Measurements from ENCODE around the gene ARSJ.
"Not testable (repeated sequence)": the region's sequence is repeated elsewhere in the genome, so short reads cannot be mapped to it uniquely, and the experiment has no call there.

ARSJ gene

DNA sequence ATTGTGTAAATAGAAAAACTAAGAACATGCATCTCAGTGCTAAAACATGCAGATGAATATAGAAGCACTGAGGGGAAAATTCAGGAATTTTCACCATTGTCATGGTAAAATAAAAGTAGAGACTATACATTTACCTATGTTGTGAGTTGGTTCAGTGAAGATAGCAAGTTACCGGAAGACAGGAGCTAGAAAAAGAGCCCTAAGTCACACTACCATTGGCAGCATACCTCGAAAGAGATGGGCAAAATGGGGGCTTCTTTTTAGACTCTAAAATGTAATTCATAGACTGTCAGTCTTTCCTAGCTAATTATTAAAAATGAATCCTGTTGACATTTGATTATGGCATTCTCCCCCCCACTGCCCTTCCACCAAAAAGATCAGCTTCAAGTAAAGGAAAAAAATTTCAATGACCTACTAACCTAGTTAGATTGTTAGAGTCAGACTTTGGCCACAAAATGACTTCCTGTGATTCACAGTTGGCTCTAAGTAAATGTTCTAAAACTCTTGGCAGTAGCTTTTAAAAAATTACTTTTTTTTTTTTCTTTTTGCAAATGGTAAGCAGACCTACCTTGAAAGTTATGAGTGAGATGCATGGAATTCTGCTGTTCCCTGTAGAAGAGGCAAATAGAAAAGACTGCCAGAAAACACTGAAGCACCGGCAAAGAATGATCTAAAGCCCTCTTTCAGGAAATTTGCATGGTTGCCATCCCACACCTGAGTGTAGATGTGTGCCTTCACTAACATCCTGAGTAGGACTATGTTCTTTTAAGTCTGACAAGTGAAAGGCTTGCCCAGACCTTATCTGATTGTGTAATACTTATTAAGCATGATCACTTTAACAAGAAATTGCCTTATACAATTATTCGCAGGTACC is 26.4 kb upstream of the ARSJ start:
- peak; percentile 70 to 83 for DNase-seq (ENCODE audit: low read depth in 2 of 2)
- no peak overlapping the region for H3K4me3 ChIP-seq (replicated peaks in 1 of 2; ENCODE audit: low read depth in 2 of 2, low read length in 2 of 2)

DNA sequence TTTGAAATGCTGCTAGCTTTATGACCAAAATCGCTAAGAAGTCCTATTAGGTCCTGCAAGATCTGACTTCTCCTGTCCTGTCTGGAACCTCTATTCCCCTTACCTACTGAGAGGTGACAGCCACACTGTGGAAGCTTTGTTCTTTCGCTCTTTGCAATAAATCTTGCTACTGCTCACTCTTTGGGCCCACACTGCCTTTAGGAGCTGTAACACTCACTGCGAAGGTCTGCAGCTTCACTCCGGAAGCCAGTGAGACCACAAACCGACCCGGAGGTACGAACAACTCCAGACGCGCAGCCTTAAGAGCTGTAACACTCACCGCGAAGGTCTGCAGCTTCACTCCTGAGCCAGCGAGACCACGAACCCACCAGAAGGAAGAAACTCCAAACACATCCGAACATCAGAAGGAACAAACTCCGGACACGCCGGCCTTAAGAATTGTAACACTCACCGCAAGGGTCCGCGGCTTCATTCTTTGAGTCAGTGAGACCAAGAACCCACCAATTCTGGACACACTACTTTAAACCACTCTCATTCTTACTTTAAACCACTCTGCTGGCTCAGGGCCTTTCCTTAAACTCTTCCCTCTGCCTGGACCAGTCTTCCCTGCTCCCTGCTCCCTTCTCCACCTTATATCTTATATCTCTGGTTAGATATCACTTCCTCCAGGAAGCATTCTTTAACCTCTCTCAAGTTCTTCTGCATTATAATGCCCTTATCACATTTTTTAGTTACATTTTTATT is 25.2 kb upstream of the ARSJ start:
- DNase-seq (ENCODE audit: low read depth in 2 of 2); H3K4me3 ChIP-seq (replicated peaks in 1 of 2; ENCODE audit: low read depth in 2 of 2, low read length in 2 of 2): not testable (repeated sequence)

More for the DNA sequence above, 26.4 kb upstream of the ARSJ start:
- TF ChIP-seq, protein P1, sequence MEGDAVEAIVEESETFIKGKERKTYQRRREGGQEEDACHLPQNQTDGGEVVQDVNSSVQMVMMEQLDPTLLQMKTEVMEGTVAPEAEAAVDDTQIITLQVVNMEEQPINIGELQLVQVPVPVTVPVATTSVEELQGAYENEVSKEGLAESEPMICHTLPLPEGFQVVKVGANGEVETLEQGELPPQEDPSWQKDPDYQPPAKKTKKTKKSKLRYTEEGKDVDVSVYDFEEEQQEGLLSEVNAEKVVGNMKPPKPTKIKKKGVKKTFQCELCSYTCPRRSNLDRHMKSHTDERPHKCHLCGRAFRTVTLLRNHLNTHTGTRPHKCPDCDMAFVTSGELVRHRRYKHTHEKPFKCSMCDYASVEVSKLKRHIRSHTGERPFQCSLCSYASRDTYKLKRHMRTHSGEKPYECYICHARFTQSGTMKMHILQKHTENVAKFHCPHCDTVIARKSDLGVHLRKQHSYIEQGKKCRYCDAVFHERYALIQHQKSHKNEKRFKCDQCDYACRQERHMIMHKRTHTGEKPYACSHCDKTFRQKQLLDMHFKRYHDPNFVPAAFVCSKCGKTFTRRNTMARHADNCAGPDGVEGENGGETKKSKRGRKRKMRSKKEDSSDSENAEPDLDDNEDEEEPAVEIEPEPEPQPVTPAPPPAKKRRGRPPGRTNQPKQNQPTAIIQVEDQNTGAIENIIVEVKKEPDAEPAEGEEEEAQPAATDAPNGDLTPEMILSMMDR (IDR thresholded peaks at IDR 0.05; ENCODE audit: low read depth, low read length), result no peak

DNA sequence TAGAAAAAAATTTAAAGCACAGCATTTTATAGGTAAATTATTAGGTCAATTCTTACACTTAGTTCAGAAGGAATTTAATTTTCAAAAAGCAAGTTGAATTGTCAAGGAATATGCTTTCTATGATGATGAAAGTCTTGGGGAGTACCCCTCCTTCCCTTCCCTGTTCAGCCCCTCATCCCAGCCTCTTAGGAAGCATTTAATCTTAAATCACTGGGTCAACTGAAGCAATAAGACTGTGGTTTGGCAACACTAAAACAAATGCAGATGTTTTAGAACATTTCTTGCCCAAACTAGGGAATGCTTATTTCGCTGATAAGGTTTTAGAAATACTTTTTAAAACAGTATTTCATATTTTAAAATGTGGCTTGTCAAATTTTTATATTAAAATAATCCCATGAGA is 19.1 kb upstream of the ARSJ start:
- TF ChIP-seq, protein P1 (IDR thresholded peaks at IDR 0.05; ENCODE audit: low read depth, low read length), result no peak
- H3K4me3 ChIP-seq (replicated peaks in 1 of 2; ENCODE audit: low read depth in 2 of 2, low read length in 2 of 2), result no peak overlapping the region
- peak in 1 of 2 donors; percentile 75 for DNase-seq (ENCODE audit: low read depth in 2 of 2)

DNA sequence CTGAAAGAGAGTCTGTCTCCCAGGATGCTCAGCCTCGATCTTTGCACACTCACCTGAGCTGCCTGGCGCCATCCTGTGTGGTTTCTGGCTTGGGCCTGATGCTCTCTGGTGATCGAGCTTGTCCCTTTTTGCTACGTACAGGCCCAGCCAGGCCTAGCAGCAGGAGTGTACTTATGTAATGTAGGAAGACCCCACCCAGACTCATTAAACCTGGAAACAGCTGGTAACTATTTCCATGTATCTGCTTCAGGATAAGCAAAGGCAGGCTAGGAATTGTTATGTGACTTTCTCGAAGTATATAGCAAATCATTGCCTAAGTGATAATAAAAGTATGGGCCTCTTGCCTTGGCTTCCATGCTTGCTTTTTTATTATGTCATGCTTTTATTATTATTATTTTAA is 18.6 kb upstream of the ARSJ start:
- TF ChIP-seq, protein P1 (IDR thresholded peaks at IDR 0.05; ENCODE audit: low read depth, low read length), result no peak
- no peak overlapping the region for H3K4me3 ChIP-seq (replicated peaks in 1 of 2; ENCODE audit: low read depth in 2 of 2, low read length in 2 of 2)
- no peak for DNase-seq (ENCODE audit: low read depth in 2 of 2)

DNA sequence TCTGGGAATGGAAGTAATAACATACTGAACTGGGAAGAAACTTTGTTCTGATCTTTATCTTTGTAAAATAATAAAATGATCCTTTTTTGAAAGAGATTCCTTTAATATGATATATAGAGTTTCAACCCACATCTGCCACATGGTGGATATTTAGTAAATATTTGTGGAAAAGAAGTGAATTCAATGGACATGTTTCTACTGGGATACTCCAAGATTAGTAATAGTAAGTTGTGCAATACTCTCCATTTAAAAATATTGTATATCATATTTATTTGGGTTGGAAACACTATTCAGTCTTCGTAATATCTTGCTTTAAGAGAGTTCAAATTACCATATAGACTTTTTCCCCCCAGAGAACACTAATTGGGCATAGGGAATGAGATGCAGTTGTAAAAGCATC is 17.8 kb upstream of the ARSJ start:
- TF ChIP-seq, protein P1 (IDR thresholded peaks at IDR 0.05; ENCODE audit: low read depth, low read length), result no peak
- no peak overlapping the region for H3K4me3 ChIP-seq (replicated peaks in 1 of 2; ENCODE audit: low read depth in 2 of 2, low read length in 2 of 2)
- DNase-seq (ENCODE audit: low read depth in 2 of 2), result no peak

DNA sequence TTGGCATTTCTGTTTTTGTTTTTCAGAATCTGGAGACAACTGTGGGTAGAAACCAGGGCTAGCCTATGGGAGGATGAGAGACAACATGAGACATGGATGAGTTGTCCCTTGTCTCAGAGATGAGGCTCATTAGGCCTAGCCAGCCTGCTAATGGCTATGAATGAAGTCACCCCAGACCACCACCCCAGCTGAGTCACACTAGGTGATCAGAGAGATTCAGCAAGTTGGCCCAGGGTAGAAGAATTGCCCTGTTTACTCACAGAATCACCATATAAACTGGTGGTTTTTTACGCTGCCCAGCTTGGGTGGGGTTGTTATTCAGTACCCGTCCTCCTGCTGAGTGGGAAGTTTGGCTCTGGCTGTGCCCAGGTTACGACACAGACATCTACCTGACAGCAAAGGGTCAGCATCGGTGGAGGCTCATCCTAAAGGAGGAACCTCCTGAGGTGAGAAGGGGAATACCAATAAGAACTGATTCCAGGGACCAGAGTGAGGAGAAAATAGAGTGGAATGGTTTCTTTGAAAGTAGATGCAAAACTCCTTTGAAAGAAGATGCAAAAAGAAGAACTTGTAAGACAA is 17.2 kb upstream of the ARSJ start:
- no peak overlapping the region for H3K4me3 ChIP-seq (replicated peaks in 1 of 2; ENCODE audit: low read depth in 2 of 2, low read length in 2 of 2)
- DNase-seq (ENCODE audit: low read depth in 2 of 2), result peak in 1 of 2 donors; percentile 68
- TF ChIP-seq, protein P1 (IDR thresholded peaks at IDR 0.05; ENCODE audit: low read depth, low read length), result no peak

DNA sequence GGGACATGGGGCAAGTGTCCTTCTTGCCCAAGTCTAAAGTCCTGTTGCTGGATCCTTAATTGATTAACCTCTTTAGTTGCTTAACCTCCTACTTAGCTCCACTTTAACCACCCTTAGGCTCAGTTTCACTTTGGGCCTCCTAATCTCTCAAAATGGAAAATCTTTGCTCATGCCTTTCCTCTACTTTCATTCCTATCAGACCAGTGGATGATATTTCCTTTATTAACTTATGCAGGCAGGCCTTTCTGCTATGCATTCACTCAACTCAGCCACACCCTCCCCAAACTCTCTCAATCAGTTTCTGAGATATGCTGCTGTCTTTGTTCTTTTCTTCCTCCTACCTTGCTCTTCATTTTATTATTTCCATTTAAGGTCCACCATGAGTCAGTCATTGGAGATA is 14.4 kb upstream of the ARSJ start:
- DNase-seq (ENCODE audit: low read depth in 2 of 2), result no peak
- TF ChIP-seq, protein P1 (IDR thresholded peaks at IDR 0.05; ENCODE audit: low read depth, low read length), result no peak
- no peak overlapping the region for H3K4me3 ChIP-seq (replicated peaks in 1 of 2; ENCODE audit: low read depth in 2 of 2, low read length in 2 of 2)
